ENCODE measurements around the gene CANT1. TPM values are rescaled to one million over a fixed set of nuclear protein-coding genes. Genes with fewer than 3 reads are reported as not detected.

The CANT1 gene
- total and polyA plus RNA-seq, 4 donors: 6.2 to 20.0 (median 16.4) TPM

DNA sequence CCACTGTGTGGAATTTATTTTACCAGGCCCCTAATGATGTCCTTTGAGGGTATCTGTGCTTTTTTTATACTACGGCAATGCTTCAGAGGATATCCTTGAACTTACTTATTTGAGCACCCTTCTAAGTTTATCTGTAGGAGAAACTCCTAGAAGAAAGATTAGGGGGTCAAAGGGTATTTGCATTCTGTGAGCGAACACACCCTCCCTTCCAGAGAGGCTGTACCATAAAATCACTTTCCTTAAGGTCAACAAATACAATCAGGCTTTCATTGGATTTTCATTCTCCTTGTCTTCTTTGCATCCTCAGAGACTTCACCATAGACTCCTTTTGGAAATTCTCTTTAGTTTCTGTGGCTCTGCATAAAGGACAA lies 9.7 kb upstream of the CANT1 start:
- Histone ChIP-seq H3K27ac (ENCODE audit: low read depth in 1 of 2, low read length in 2 of 2) (no peak overlapping the region), H3K36me3 (ENCODE audit: control insufficient read depth in 4 of 4, insufficient read depth in 3 of 4, low read depth in 1 of 4, low read length in 3 of 4) (no peaks in the 10 kb centered on the region), H3K9ac (ENCODE audit: low read depth in 1 of 2, low read length in 2 of 2) (no peak overlapping the region), H3K4me1 (ENCODE audit: control insufficient read depth in 4 of 4, insufficient read depth in 4 of 4, low read length in 3 of 4) (peaks cover 0 to 4% (median 0%) of the 10 kb centered on the region in 4 donors), H3K27me3 (ENCODE audit: control insufficient read depth in 4 of 4, insufficient read depth in 4 of 4, low read length in 3 of 4) (peaks cover 0 to 7% (median 0%) of the 10 kb centered on the region in 4 donors), H3K9me3 (ENCODE audit: control insufficient read depth in 4 of 4, low read length in 3 of 4) (no peaks in the 10 kb centered on the region), H3K4me3 (ENCODE audit: low read depth in 1 of 3, low read length in 3 of 3) (no peak overlapping the region)
- WGBS: 44% methylated on average over 2 of the region's 2 CpGs
- TF ChIP-seq HNF4G (IDR thresholded peaks at IDR 0.05) (no peak), JUND (IDR thresholded peaks at IDR 0.05) (no peak), YY1 (IDR thresholded peaks at IDR 0.05) (no peak), NR2F2 (IDR thresholded peaks at IDR 0.05) (no peak)
- TF ChIP-seq, protein P1, sequence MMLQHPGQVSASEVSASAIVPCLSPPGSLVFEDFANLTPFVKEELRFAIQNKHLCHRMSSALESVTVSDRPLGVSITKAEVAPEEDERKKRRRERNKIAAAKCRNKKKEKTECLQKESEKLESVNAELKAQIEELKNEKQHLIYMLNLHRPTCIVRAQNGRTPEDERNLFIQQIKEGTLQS (IDR thresholded peaks at IDR 0.05): no peak
- no peak for DNase-seq (ENCODE audit: low spot score)

- Histone ChIP-seq H3K9ac (ENCODE audit: low read depth in 1 of 2, low read length in 2 of 2) (no peak overlapping the region), H3K27me3 (ENCODE audit: control insufficient read depth in 4 of 4, insufficient read depth in 4 of 4, low read length in 3 of 4) (peaks cover 0 to 5% (median 0%) of the 10 kb centered on the region in 4 donors), H3K36me3 (ENCODE audit: control insufficient read depth in 4 of 4, insufficient read depth in 3 of 4, low read depth in 1 of 4, low read length in 3 of 4) (no peaks in the 10 kb centered on the region), H3K27ac (ENCODE audit: low read depth in 1 of 2, low read length in 2 of 2) (no peak overlapping the region), H3K4me3 (ENCODE audit: low read depth in 1 of 3, low read length in 3 of 3) (no peak overlapping the region), H3K9me3 (ENCODE audit: control insufficient read depth in 4 of 4, low read length in 3 of 4) (no peaks in the 10 kb centered on the region), H3K4me1 (ENCODE audit: control insufficient read depth in 4 of 4, insufficient read depth in 4 of 4, low read length in 3 of 4) (peaks cover 0 to 4% (median 0%) of the 10 kb centered on the region in 4 donors)
- no peak for DNase-seq (ENCODE audit: low spot score)
- WGBS: 86% methylated on average over 3 of the region's 3 CpGs
- TF ChIP-seq, protein P2, sequence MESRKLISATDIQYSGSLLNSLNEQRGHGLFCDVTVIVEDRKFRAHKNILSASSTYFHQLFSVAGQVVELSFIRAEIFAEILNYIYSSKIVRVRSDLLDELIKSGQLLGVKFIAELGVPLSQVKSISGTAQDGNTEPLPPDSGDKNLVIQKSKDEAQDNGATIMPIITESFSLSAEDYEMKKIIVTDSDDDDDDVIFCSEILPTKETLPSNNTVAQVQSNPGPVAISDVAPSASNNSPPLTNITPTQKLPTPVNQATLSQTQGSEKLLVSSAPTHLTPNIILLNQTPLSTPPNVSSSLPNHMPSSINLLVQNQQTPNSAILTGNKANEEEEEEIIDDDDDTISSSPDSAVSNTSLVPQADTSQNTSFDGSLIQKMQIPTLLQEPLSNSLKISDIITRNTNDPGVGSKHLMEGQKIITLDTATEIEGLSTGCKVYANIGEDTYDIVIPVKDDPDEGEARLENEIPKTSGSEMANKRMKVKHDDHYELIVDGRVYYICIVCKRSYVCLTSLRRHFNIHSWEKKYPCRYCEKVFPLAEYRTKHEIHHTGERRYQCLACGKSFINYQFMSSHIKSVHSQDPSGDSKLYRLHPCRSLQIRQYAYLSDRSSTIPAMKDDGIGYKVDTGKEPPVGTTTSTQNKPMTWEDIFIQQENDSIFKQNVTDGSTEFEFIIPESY (IDR thresholded peaks at IDR 0.05): no peak
- no peak for TF ChIP-seq GABPA (IDR thresholded peaks at IDR 0.05 in 1 of 2, conservative IDR thresholded peaks at IDR 0.05 in 1 of 2)
- TF ChIP-seq, protein P3, sequence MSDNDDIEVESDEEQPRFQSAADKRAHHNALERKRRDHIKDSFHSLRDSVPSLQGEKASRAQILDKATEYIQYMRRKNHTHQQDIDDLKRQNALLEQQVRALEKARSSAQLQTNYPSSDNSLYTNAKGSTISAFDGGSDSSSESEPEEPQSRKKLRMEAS (IDR thresholded peaks at IDR 0.05): no peak
- TF ChIP-seq, protein P4, sequence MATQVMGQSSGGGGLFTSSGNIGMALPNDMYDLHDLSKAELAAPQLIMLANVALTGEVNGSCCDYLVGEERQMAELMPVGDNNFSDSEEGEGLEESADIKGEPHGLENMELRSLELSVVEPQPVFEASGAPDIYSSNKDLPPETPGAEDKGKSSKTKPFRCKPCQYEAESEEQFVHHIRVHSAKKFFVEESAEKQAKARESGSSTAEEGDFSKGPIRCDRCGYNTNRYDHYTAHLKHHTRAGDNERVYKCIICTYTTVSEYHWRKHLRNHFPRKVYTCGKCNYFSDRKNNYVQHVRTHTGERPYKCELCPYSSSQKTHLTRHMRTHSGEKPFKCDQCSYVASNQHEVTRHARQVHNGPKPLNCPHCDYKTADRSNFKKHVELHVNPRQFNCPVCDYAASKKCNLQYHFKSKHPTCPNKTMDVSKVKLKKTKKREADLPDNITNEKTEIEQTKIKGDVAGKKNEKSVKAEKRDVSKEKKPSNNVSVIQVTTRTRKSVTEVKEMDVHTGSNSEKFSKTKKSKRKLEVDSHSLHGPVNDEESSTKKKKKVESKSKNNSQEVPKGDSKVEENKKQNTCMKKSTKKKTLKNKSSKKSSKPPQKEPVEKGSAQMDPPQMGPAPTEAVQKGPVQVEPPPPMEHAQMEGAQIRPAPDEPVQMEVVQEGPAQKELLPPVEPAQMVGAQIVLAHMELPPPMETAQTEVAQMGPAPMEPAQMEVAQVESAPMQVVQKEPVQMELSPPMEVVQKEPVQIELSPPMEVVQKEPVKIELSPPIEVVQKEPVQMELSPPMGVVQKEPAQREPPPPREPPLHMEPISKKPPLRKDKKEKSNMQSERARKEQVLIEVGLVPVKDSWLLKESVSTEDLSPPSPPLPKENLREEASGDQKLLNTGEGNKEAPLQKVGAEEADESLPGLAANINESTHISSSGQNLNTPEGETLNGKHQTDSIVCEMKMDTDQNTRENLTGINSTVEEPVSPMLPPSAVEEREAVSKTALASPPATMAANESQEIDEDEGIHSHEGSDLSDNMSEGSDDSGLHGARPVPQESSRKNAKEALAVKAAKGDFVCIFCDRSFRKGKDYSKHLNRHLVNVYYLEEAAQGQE (IDR thresholded peaks at IDR 0.05): no peak
- TF ChIP-seq SP1 (IDR thresholded peaks at IDR 0.05): no peak
- no peak for TF ChIP-seq HNF4G (IDR thresholded peaks at IDR 0.05)
- no peak for TF ChIP-seq TAF1 (conservative IDR thresholded peaks at IDR 0.05)
- TF ChIP-seq RXRA (IDR thresholded peaks at IDR 0.05): no peak
- TF ChIP-seq HNF4A (conservative IDR thresholded peaks at IDR 0.05): no peak
- TF ChIP-seq, protein P1 (IDR thresholded peaks at IDR 0.05): no peak
- TF ChIP-seq FOXA2 (IDR thresholded peaks at IDR 0.05): no peak
- TF ChIP-seq, protein P5, sequence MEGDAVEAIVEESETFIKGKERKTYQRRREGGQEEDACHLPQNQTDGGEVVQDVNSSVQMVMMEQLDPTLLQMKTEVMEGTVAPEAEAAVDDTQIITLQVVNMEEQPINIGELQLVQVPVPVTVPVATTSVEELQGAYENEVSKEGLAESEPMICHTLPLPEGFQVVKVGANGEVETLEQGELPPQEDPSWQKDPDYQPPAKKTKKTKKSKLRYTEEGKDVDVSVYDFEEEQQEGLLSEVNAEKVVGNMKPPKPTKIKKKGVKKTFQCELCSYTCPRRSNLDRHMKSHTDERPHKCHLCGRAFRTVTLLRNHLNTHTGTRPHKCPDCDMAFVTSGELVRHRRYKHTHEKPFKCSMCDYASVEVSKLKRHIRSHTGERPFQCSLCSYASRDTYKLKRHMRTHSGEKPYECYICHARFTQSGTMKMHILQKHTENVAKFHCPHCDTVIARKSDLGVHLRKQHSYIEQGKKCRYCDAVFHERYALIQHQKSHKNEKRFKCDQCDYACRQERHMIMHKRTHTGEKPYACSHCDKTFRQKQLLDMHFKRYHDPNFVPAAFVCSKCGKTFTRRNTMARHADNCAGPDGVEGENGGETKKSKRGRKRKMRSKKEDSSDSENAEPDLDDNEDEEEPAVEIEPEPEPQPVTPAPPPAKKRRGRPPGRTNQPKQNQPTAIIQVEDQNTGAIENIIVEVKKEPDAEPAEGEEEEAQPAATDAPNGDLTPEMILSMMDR (IDR thresholded peaks at IDR 0.05; ENCODE audit: low read depth, low read length, missing input control): no peak
- no peak for TF ChIP-seq RAD21 (IDR thresholded peaks at IDR 0.05)
- no peak for TF ChIP-seq JUND (IDR thresholded peaks at IDR 0.05)
- TF ChIP-seq FOXA1 (IDR thresholded peaks at IDR 0.05): no peak
- TF ChIP-seq EGR1 (IDR thresholded peaks at IDR 0.05; ENCODE audit: low read depth in 2 of 2): no peak
- TF ChIP-seq YY1 (IDR thresholded peaks at IDR 0.05): no peak
- no peak for TF ChIP-seq NR2F2 (IDR thresholded peaks at IDR 0.05)
These were observed 8.8 kb upstream of the CANT1 start for GRCh38 chr17:79018370-79018695.

Measured in liver (tissue), 9 donors.